Lung microvascular endothelial cell (primary cell): ENCODE data around the gene PPP2R2D. TPM values are rescaled to one million over a fixed set of nuclear protein-coding genes. Genes with fewer than 3 reads are reported as not detected.
A peak's percentile ranks its signal among the peaks of the same experiment; 100 is the strongest.

ENCODE experiments used
- DNase-seq, 2 donors: peaks; one replicate each; pipeline versions ENCODE4 v3.0.0 to v3.0.0-alpha.2; 2010; ENCODE audit warnings: low read depth in 2 of 2
- total RNA-seq: library from RNA; depleted of rRNA; stranded (reverse); fragments of >200 nt; gene quantifications from 2 replicates; pipeline ENCODE4 v1.2.1, GENCODE V29; 2014

The PPP2R2D gene
- total RNA-seq, 1 donor from 2014 or later: 28.8 TPM

- DNase-seq: peak in 1 of 2 donors; percentile 51
Measured at GRCh38 chr10:131888186-131888604, 12.6 kb upstream of the PPP2R2D start.

- no peak for DNase-seq
Measured at GRCh38 chr10:131889755-131890154, 11.1 kb upstream of the PPP2R2D start.

- DNase-seq: no peak
Measured at GRCh38 chr10:131890276-131891195, 10.3 kb upstream of the PPP2R2D start.

GRCh38 chr10:131891196-131891928, 9.4 kb upstream of the PPP2R2D start:
- peak in 1 of 2 donors; percentile 17 for DNase-seq

GRCh38 chr10:131891929-131892805, 8.6 kb upstream of the PPP2R2D start:
- DNase-seq: no peak

- no peak for DNase-seq
Measured at GRCh38 chr10:131892806-131893675, 7.8 kb upstream of the PPP2R2D start.

GRCh38 chr10:131895116-131895515, 5.7 kb upstream of the PPP2R2D start:
- no peak for DNase-seq

- no peak for DNase-seq
Measured at GRCh38 chr10:131896403-131896802, 4.4 kb upstream of the PPP2R2D start.

GRCh38 chr10:131897297-131897899, 3.4 kb upstream of the PPP2R2D start:
- DNase-seq: no peak

GRCh38 chr10:131898061-131898460, 2.7 kb upstream of the PPP2R2D start:
- no peak for DNase-seq

- no peak for DNase-seq
Measured at GRCh38 chr10:131898713-131899112, 2.1 kb upstream of the PPP2R2D start.

GRCh38 chr10:131899116-131899690, 1.6 kb upstream of the PPP2R2D start:
- DNase-seq: no peak

GRCh38 chr10:131899695-131900349, 986 bp upstream of the PPP2R2D start:
- no peak for DNase-seq

- DNase-seq: peak; percentile 45 to 48
Measured at GRCh38 chr10:131901181-131901829, 497 bp downstream of the PPP2R2D start.

GRCh38 chr10:131902211-131902610, 1.4 kb downstream of the PPP2R2D start:
- no peak for DNase-seq

GRCh38 chr10:131902691-131903090, 1.9 kb downstream of the PPP2R2D start:
- no peak for DNase-seq

- DNase-seq: no peak
Measured at GRCh38 chr10:131905267-131905571, 4.4 kb downstream of the PPP2R2D start.

GRCh38 chr10:131905603-131906268, 4.9 kb downstream of the PPP2R2D start:
- DNase-seq: no peak
